GM12801 (cell line): Measurements from ENCODE around the gene NARS2.

Source experiments
- CTCF ChIP-seq: IDR thresholded peaks from one replicate; pipeline ENCODE4 v1.5.1; 2011; ENCODE audit warnings: control low read depth; ENCODE audit not compliant: insufficient read length; ENCODE audit errors: extremely low read depth

The NARS2 gene

GRCh38 chr11:78453140-78453935, 121.3 kb downstream of the NARS2 start:
- no peak for TF ChIP-seq CTCF

- TF ChIP-seq CTCF = no peak
These were observed 123.1 kb downstream of the NARS2 start for GRCh38 chr11:78451371-78452150.

- TF ChIP-seq CTCF = no peak
These were observed 123.8 kb downstream of the NARS2 start for GRCh38 chr11:78450866-78451265.

- no peak for TF ChIP-seq CTCF
These were observed 124.8 kb downstream of the NARS2 start for GRCh38 chr11:78449866-78450265.

GRCh38 chr11:78446210-78446609, 128.5 kb downstream of the NARS2 start:
- TF ChIP-seq CTCF = no peak

- TF ChIP-seq CTCF = no peak
These were observed 129.9 kb downstream of the NARS2 start for GRCh38 chr11:78444726-78445125.

GRCh38 chr11:78441956-78442355, 132.7 kb downstream of the NARS2 start:
- TF ChIP-seq CTCF = no peak
